IMR-90 (cell line): ENCODE results near the gene UNC93B1. TPM values are rescaled to one million over a fixed set of nuclear protein-coding genes. Genes with fewer than 3 reads are reported as not detected.
"Not testable (repeated sequence)": the region's sequence is repeated elsewhere in the genome, so short reads cannot be mapped to it uniquely, and the experiment has no call there.

Experiments used
- ATAC-seq: fragments of 200-7000 bp; cut with Tn5 transposase; 2 replicates; pipeline ENCODE4 v1.9.1; 2020; ENCODE audit warnings: low read depth, mild to moderate bottlenecking, moderate library complexity
- BruUV-seq: library from RNA; stranded (reverse); fragments of 400-500 nt; replicated peaks from 2 replicates; lab custom pipeline; 2021; lab: Mats Ljungman, UMichigan
- CTCF ChIA-PET: fragments of 300-600 bp; formaldehyde crosslinking; extraction: SDS; loops from one replicate; lab custom pipeline; 2021; ENCODE audit warnings: antibody characterized with exemption; lab: Yijun Ruan, JAX
- POLR2A ChIA-PET: fragments of 300-600 bp; sonication (Branson Sonifier 250); formaldehyde crosslinking; loops from one replicate; lab custom pipeline; 2022; ENCODE audit warnings: antibody characterized with exemption; ENCODE audit not compliant: unreplicated experiment; lab: Charles Lee
- DNase-seq: peaks from one replicate; pipeline ENCODE4 v3.0.0; 2013
- H2AFZ ChIP-seq: replicated peaks from 2 replicates; pipeline ENCODE3; 2013; ENCODE audit warnings: low read length, mild to moderate bottlenecking; ENCODE audit not compliant: poor library complexity
- H2AK5ac ChIP-seq: 2 replicates; pipeline ENCODE4 v1.6.1; 2013; ENCODE audit warnings: low read depth, low read length, inconsistent platforms
- H2AK9ac ChIP-seq: replicated peaks from 2 replicates; pipeline ENCODE3; 2013; ENCODE audit warnings: mild to moderate bottlenecking, low read depth, low read length, moderate library complexity; ENCODE audit not compliant: poor library complexity
- H2BK120ac ChIP-seq: 2 replicates; pipeline ENCODE4 v1.6.1; 2013; ENCODE audit warnings: low read depth, low read length, inconsistent platforms
- H2BK15ac ChIP-seq: 3 replicates; pipeline ENCODE4 v1.6.1; 2013; ENCODE audit warnings: low read depth, low read length, inconsistent platforms
- H2BK20ac ChIP-seq: 2 replicates; pipeline ENCODE4 v1.6.1; 2013; ENCODE audit warnings: low read depth, mild to moderate bottlenecking, inconsistent platforms, low read length, moderate library complexity
- H2BK5ac ChIP-seq: 2 replicates; pipeline ENCODE4 v1.6.1; 2013; ENCODE audit warnings: mild to moderate bottlenecking, low read depth, low read length, inconsistent platforms; ENCODE audit not compliant: poor library complexity, severe bottlenecking
- H3K14ac ChIP-seq: replicated peaks from 2 replicates; pipeline ENCODE4 v1.6.1; 2013; ENCODE audit warnings: low read depth, low read length, inconsistent platforms
- H3K18ac ChIP-seq: 2 replicates; pipeline ENCODE4 v1.6.1; 2013; ENCODE audit warnings: low read depth, low read length, control low read depth
- H3K23ac ChIP-seq: 2 replicates; pipeline ENCODE4 v1.6.1; 2013; ENCODE audit warnings: low read depth, low read length, inconsistent platforms
- H3K27ac ChIP-seq: 2 replicates; pipeline ENCODE4 v1.5.1; 2013; ENCODE audit warnings: mild to moderate bottlenecking, control low read depth, low read length; ENCODE audit not compliant: insufficient read depth
- H3K27me3 ChIP-seq: 2 replicates; pipeline ENCODE4 v1.6.1; 2013; ENCODE audit warnings: low read length; ENCODE audit not compliant: control insufficient read depth, insufficient read depth
- H3K36me3 ChIP-seq: 2 replicates; pipeline ENCODE4 v1.6.1; 2013; ENCODE audit warnings: low read length, mixed read lengths; ENCODE audit not compliant: control insufficient read depth, insufficient read depth
- H3K4ac ChIP-seq: 2 replicates; pipeline ENCODE4 v1.6.1; 2013; ENCODE audit warnings: low read depth, low read length, inconsistent platforms
- H3K4me1 ChIP-seq: 2 replicates; pipeline ENCODE4 v1.6.1; 2013; ENCODE audit warnings: low read length, mixed read lengths; ENCODE audit not compliant: control insufficient read depth, insufficient read depth
- H3K4me2 ChIP-seq: 2 replicates; pipeline ENCODE4 v1.6.1; 2013; ENCODE audit warnings: low read depth, mild to moderate bottlenecking, control low read depth, low read length, moderate library complexity
- H3K4me3 ChIP-seq: 2 replicates; pipeline ENCODE4 v1.5.1; 2013; ENCODE audit warnings: low read depth, mild to moderate bottlenecking, control low read depth, low read length, moderate library complexity; ENCODE audit not compliant: insufficient read depth
- H3K56ac ChIP-seq: 2 replicates; pipeline ENCODE4 v1.6.1; 2013; ENCODE audit warnings: low read length, inconsistent platforms; ENCODE audit not compliant: insufficient read depth; ENCODE audit errors: extremely low read depth
- H3K79me1 ChIP-seq, 2 experiments: 2 replicates each; pipeline ENCODE4 v1.6.1; 2013; ENCODE audit warnings: low read length in 2 of 2, inconsistent platforms in 1 of 2, low read depth in 1 of 2
- H3K9ac ChIP-seq: 2 replicates; pipeline ENCODE4 v1.6.1; 2013; ENCODE audit warnings: low read depth, low read length, control low read depth
- H3K9me1 ChIP-seq: 2 replicates; pipeline ENCODE4 v1.6.1; 2013; ENCODE audit warnings: low read length, inconsistent platforms; ENCODE audit not compliant: insufficient read depth
- H3K9me3 ChIP-seq: 2 replicates; pipeline ENCODE4 v1.6.1; 2013; ENCODE audit warnings: low read length; ENCODE audit not compliant: control insufficient read depth, insufficient read depth
- H4K20me1 ChIP-seq: 2 replicates; pipeline ENCODE4 v1.6.1; 2013; ENCODE audit warnings: low read length, inconsistent platforms; ENCODE audit not compliant: insufficient read depth
- H4K5ac ChIP-seq: 2 replicates; pipeline ENCODE4 v1.6.1; 2013; ENCODE audit warnings: mild to moderate bottlenecking, low read depth, low read length, control low read depth
- H4K8ac ChIP-seq, 2 experiments: 2 replicates each; pipeline ENCODE4 v1.6.1; 2013; ENCODE audit warnings: low read depth in 2 of 2, low read length in 2 of 2, control low read depth in 1 of 2, inconsistent platforms in 1 of 2
- H4K91ac ChIP-seq: 2 replicates; pipeline ENCODE4 v1.6.1; 2013; ENCODE audit warnings: low read depth, low read length, inconsistent platforms; ENCODE audit not compliant: insufficient read depth
- WGBS, 2 experiments: methylation state at CpG; one replicate each; pipeline versions ENCODE4 v1.1.5 to v1.1.7; 2013; ENCODE audit warnings: missing lambda C conversion rate in 2 of 2; ENCODE audit not compliant: insufficient read length in 1 of 2; ENCODE audit errors: extremely low coverage in 2 of 2; 5-methylcytosine and 5-hydroxymethylcytosine counted together
- dilution Hi-C: fragments of 300-500 bp; cut with HindIII; formaldehyde crosslinking; loops from one replicate; pipeline ENCODE4 v1.14.3; 2018; ENCODE audit warnings: low sequenced_read_pairs; ENCODE audit not compliant: unreplicated experiment
- in situ Hi-C: fragments of 300-500 bp; cut with MboI; formaldehyde crosslinking; loops from 3 replicates; pipeline ENCODE4 v1.14.3; 2019; ENCODE audit warnings: low sequenced_read_pairs, inconsistent platforms, mixed read lengths
- intact Hi-C: fragments of 100-400 bp; cut with micrococcal nuclease; formaldehyde crosslinking; loops from 2 replicates; pipeline ENCODE4 v1.10.0; 2022
- polyA plus RNA-seq, 3 experiments: library from polyadenylated mRNA; depleted of rRNA; stranded (reverse); fragments of >200 nt; gene quantifications; 2 replicates each; pipeline ENCODE4 v1.2.3, GENCODE V29; 2012; ENCODE audit warnings: low replicate concordance in 1 of 3
- total RNA-seq: library from RNA; depleted of rRNA; stranded (reverse); fragments of >200 nt; gene quantifications from 2 replicates; pipeline ENCODE4 v1.2.3, GENCODE V29; 2012

UNC93B1 gene
- total and polyA plus RNA-seq, 2 of the 4 experiments (the other 2 are of a cell fraction), result 10.9 to 19.2 TPM

GRCh38 chr11:67954251-67954650 is 49.6 kb downstream of the UNC93B1 start:
- H3K23ac ChIP-seq, H4K91ac ChIP-seq, H3K14ac ChIP-seq, H3K9ac ChIP-seq, H3K4me3 ChIP-seq, BruUV-seq, H4K20me1 ChIP-seq, H3K79me1 ChIP-seq, H2BK120ac ChIP-seq, H3K18ac ChIP-seq, H3K4me1 ChIP-seq, H4K8ac ChIP-seq, DNase-seq, H2AK5ac ChIP-seq, dilution Hi-C loops, H3K56ac ChIP-seq, CTCF ChIA-PET, H2BK5ac ChIP-seq, H3K4ac ChIP-seq, H2BK15ac ChIP-seq, H2AFZ ChIP-seq, H3K36me3 ChIP-seq, intact Hi-C loops, H3K9me3 ChIP-seq, H4K5ac ChIP-seq, H3K4me2 ChIP-seq, H2AK9ac ChIP-seq, H2BK20ac ChIP-seq, H3K27ac ChIP-seq, in situ Hi-C loops, ATAC-seq, POLR2A ChIA-PET, H3K9me1 ChIP-seq: not testable (repeated sequence)
- WGBS, 2 experiments, result no CpG with 5 or more reads among the region's 14 CpGs
- H3K27me3 ChIP-seq, result peaks cover 15% of the 10 kb centered on the region; the same call in 1 of the 2 replicates

GRCh38 chr11:67950705-67951104 is 53.2 kb downstream of the UNC93B1 start:
- POLR2A ChIA-PET, in situ Hi-C loops, H2BK15ac ChIP-seq, H4K91ac ChIP-seq, H3K9me3 ChIP-seq, H4K5ac ChIP-seq, H3K4me1 ChIP-seq, H2AK9ac ChIP-seq, dilution Hi-C loops, H3K79me1 ChIP-seq, H3K9ac ChIP-seq, BruUV-seq, H3K36me3 ChIP-seq, H3K4ac ChIP-seq, H2BK20ac ChIP-seq, H3K14ac ChIP-seq, DNase-seq, H3K27me3 ChIP-seq, intact Hi-C loops, H3K23ac ChIP-seq, H3K27ac ChIP-seq, H4K8ac ChIP-seq, H4K20me1 ChIP-seq, H3K56ac ChIP-seq, H2AFZ ChIP-seq, ATAC-seq, H3K18ac ChIP-seq, H2BK5ac ChIP-seq, H3K4me2 ChIP-seq, H3K4me3 ChIP-seq, H2AK5ac ChIP-seq, CTCF ChIA-PET, H3K9me1 ChIP-seq, H2BK120ac ChIP-seq: not testable (repeated sequence)
- WGBS, 2 experiments, result no CpG with 5 or more reads among the region's 8 CpGs
